Endothelial cell of hepatic sinusoid (primary cell): Measurements from ENCODE around the gene SLC31A2.

Experiments
- in situ Hi-C: cut with HindIII; loops from 2 replicates; pipeline ENCODE4 v1.10.0; 2017; ENCODE audit warnings: low sequenced_read_pairs

SLC31A2 gene

DNA sequence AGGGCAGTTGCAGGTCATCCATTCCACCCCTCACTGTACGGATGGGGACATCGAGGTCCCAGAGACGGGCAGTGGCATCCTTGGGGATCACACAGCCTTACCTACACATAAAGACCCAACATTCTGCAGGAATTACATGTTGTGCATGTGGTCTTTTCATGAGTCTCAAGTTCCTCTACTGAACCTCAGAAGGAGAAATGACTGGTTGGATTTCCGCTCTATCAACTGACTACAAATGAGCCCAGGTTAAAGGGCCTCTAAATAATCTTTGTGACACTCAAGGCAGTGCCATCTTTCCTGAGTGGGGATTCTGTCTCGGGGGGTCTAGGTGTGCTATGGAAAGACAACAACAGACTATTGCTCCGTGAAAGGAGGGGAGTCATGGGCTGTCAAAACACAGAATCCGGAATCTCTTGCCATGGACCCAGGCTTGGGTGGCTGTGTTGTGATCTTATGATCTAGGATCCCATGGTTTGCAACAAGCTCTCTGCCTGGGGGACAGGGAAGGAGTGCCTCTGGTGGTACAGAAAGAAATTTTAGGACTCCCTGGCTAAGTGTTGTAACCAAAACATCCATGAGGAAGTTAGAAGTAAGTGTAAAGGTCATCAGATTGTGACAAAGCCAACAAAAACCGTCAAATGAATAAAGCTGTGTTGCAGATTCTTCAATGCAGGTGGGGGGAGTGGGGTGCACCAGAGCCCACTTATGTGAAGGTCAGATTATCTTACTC lies 1.9 kb upstream of the SLC31A2 start:
- in situ Hi-C loops: loop anchor here (25.0 kb wide), 1 partner anchor 312 kb away; no protein-coding TSS in a partner anchor

DNA sequence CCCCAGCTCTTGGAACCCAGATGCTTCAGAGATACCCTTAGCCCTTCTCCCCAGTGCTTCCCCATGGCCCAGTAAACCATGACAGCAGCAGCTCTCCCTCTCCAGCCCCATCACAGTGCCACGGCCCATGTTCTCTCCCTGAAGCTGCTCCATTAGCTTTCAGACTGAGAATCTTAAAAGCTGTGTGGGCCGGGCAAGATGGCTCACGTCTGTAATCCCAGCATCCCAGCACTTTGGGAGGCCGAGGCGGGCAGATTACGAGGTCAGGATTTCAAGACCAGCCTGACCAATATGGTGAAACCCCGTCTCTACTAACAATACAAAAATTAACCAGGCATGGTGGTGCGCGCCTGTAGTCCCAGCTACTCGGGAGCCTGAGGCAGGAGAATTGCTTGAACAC lies 1.2 kb upstream of the SLC31A2 start:
- in situ Hi-C loops: loop anchor here (25.0 kb wide), 1 partner anchor 312 kb away; no protein-coding TSS in a partner anchor

DNA sequence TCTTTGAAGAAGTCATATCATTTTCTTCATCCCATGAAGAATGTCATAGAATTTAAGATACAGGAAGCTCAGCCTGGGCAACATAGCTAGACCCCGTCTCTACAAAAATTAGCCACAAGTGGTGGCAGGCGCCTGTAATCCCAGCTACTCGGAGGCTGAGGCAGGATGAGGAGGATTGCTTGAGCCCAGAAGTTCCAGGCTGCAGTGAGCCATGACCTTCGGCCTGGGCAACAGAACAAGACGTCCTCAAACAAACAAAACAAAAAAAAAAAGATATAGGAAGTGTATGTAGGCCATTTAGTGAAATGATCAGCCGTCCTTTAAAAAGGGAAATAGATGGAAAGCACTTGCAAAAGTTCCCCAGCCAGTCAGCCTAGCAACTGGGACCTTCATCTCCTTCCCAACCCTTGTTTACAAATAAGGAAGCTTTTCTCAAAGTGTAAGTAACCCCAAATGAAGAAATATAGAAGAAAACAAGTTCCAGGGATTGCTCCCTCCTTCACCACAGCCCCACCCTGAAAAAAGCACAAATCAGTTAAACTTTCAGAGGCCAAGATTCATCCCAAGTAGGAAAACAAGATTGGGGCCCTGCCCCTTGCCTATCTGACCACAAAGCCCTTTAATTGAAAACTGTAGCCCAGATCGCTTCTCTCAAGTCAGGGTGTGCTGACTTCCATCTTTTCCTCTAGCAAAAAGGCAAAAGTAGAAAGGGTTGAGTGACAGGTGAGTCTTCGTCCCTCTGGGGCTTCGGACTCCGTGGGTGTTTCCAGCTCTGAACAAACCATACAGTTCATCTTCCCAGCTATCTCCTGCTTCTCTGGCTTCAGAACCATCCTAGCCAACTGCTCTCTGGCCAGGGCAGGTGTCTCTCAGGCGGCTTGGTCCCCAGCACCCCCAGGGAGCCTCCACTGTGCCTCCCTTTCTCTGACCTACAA lies 1.2 kb downstream of the SLC31A2 start:
- in situ Hi-C loops: no loop called here

DNA sequence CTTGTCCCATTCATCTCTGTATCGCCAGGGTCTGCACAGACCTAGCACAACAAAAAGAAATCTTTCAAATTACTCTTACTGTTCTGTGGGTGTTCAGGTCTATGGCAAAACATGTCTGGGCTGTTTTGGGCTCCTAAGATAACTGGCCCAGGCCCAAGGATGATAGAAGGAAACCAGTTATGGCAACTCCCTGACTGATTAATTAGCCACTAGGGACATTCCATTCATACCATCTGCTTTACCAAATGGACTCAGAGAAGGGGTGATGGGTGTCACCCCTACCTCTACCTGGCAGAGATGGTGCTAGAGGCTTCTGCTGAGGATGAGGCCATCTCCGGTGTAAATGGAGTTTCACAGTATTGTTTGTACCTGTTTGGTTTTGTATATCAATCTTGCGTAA lies 1.9 kb downstream of the SLC31A2 start:
- in situ Hi-C loops: no loop called here

- in situ Hi-C loops: no loop called here
Observed at GRCh38 chr9:113153599-113153998, 2.8 kb downstream of the SLC31A2 start.

- in situ Hi-C loops: no loop called here
Observed at GRCh38 chr9:113154471-113154870, 3.7 kb downstream of the SLC31A2 start.

DNA sequence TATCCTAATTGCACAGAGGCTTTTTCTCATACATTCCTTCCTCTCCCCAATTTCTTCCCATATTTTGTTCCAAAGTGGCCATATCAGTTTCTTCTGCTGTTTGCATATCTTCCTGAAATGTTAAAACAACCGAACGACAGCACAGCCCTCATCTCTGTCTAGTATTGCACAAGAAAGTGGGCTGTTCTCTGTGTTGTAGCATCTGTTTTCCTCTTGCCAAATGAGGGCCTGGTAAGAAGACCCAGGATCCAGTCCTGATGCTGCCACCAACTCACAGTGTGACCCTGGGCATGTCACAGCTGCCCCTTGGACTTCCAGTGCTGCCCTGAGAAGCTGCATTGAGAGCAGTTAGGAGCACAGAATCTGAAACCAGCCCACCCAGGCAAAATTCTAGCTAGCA lies 4.1 kb downstream of the SLC31A2 start:
- in situ Hi-C loops: no loop called here

- in situ Hi-C loops: no loop called here
Observed at GRCh38 chr9:113155911-113156588, 5.2 kb downstream of the SLC31A2 start.

GRCh38 chr9:113156880-113157279 lies 6.1 kb downstream of the SLC31A2 start:
- in situ Hi-C loops: no loop called here

DNA sequence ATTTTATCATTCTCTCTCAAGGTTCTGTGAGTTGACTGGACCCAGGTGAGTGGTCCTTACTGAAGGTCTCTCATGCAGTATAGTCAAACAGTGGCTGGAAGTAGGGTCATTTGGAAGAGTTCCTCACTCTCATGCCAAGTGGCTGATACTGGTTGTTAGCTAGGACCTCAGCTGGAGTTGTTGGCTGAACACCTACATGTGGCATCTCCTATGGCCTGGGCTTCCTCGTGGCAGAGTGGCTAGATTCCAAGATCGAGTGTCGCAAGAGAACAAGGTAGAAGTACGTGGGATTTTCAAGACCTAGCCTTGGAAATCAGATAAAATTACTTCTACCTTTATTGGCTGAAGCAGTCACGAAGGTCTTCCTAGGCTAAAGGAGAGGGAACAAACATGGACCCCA lies 7.6 kb downstream of the SLC31A2 start:
- in situ Hi-C loops: no loop called here

DNA sequence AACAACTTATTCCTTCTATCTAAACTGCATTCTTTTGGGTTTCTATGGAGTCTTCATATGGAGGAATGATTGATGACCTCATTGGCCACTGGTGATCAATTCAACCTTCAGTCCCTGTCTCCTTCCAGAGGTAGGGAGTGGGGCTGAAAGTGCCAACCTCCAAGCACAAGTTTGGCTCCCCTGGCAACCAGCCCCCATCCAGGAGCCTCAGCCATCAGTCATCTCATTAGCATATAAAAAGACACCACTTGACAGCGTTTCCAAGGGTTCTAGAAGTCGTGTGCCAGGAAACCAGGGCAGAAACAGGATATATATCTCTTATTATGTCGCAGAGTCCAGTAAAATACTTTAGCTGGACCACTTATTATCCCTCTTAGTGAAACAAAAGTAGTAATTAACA lies 9.8 kb downstream of the SLC31A2 start:
- in situ Hi-C loops: no loop called here

- in situ Hi-C loops: no loop called here
Observed at GRCh38 chr9:113163001-113163400, 12.2 kb downstream of the SLC31A2 start.

- in situ Hi-C loops: no loop called here
Observed at GRCh38 chr9:113164536-113165300, 13.9 kb downstream of the SLC31A2 start.

- in situ Hi-C loops: no loop called here
Observed at GRCh38 chr9:113166039-113166438, 15.2 kb downstream of the SLC31A2 start.

DNA sequence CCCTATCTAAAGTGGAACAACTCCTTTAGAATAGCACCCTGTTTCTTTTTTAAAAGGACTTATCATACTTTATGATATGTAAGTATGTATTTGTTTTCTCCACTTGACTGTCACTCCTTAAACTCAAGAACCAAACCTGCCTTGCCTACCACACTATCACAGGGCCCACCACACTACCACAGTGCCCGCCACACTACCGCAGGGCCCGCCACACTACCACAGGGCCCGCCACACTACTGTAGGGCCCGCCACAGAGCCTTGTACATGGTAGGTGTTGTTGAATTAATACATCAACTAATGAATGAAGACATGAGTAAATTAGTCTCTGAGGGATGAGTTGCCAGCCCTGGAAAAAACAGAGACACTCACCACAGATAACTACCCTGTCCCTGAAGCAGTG lies 18.0 kb downstream of the SLC31A2 start:
- in situ Hi-C loops: no loop called here

- in situ Hi-C loops: no loop called here
Observed at GRCh38 chr9:113173341-113173740, 22.5 kb downstream of the SLC31A2 start.

- in situ Hi-C loops: no loop called here
Observed at GRCh38 chr9:113176803-113177202, 26.0 kb downstream of the SLC31A2 start.

DNA sequence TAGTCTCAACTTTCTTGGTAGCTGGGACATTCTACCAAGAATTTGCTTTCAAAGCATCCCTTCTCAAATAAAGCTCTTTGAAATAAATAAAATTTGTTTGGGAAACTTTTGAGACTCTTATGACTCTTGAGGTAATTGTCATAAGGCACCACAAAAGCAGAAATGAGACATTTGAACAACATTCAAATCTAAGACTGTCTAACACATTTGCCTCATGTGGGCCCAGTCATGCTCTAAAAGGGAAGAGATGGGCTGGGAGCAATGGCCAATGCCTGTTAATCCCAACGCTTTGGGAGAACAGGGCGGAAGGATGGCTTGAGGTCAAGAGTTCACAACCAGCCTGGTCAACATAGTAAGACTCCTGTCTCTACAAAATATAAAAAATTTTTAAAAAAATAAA lies 26.4 kb downstream of the SLC31A2 start:
- in situ Hi-C loops: no loop called here

DNA sequence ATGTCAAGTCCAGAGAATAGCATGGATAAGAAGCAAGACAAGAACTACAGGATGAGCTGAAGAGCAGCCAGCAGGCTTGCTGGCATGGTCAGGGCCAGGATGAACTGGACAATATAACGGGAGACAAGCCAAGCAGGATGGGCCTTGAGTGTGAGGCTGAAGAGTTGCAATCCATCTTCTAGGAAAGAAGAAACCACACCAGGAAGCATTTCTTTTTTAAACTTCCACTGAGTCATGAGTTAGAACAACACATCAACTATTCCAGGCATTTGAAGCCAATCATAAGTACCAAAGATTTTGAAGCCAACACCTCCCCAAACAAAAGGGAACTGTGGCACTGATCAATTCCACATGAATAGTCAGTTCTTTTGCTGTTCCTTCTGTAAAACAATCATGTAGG lies 27.3 kb downstream of the SLC31A2 start:
- in situ Hi-C loops: no loop called here

DNA sequence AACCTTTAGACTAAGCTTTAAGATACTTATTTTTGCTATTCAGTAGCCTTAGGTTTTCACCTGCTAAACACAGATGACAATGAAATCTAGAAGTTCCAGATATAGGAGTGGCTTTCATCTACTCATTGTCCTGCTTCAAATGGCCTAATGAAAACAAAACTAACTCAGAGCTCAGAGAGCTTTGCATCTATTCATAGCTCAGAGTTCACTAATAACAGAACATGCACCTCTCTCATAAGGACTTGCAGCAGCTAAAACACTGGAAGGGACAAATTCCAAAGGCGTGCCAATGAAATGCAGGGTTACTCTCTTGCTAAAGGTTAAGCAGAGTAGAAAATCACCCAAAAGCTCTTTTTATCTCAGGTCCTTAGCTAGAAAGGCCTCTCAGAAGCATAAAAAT lies 29.0 kb downstream of the SLC31A2 start:
- in situ Hi-C loops: no loop called here

- in situ Hi-C loops: no loop called here
Observed at GRCh38 chr9:113181165-113181564, 30.4 kb downstream of the SLC31A2 start.
